ENCODE results near the gene TMEM229B.
"Not testable (repeated sequence)": the region's sequence is repeated elsewhere in the genome, so short reads cannot be mapped to it uniquely, and the experiment has no call there.

Gene TMEM229B

DNA sequence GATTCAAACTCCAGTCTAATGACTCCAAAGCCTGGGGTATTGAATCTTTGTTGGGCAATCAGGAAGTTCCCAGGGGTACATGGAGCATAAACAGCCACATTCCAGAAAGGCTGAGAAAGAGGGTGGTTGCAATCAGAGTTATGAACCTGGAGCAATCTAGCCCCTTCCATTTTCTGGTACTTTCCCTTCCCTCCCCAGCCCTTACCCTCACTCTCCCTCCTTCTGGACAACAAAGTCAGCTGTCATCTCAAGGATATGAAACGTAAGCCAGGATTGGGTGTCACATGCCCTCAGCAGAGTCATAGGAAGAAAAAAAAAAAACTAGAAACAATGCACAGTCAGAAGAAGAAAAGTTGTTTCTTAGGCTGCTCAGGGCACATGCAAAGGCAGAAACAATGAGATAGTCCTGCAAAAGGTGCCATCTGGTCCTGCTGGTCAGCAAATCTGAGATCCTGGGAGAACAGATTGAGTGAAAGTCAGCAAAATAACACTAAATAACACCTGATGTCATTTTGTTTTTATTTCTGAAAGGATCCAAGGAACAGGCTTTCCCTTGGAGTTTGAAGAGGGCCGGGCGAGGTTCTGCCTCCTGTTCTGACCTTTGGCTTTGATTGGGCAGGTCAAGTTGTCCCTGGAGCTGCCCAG lies 27.1 kb downstream of the TMEM229B start:
- no peaks in the 10 kb centered on the region for H3K9me3 Mint-ChIP-seq
- peaks cover 20% of the 10 kb centered on the region for H3K4me1 Mint-ChIP-seq
- no peak overlapping the region for H3K27ac Mint-ChIP-seq
- no peak overlapping the region for H3K4me3 Mint-ChIP-seq
- H3K36me3 Mint-ChIP-seq, result no peaks in the 10 kb centered on the region
- DNase-seq (ENCODE audit: low spot score in 2 of 2) (no peak), ATAC-seq (no peak)

GRCh38 chr14:67459336-67459735 lies 29.2 kb downstream of the TMEM229B start:
- Mint-ChIP-seq H3K9me3 (no peaks in the 10 kb centered on the region), H3K27ac (no peak overlapping the region), H3K4me3 (no peak overlapping the region), H3K4me1 (peaks cover 8% of the 10 kb centered on the region), H3K36me3 (no peaks in the 10 kb centered on the region)
- ATAC-seq, result no peak
- DNase-seq (ENCODE audit: low spot score in 2 of 2), result no peak

GRCh38 chr14:67457782-67458181 lies 30.7 kb downstream of the TMEM229B start:
- Mint-ChIP-seq H3K9me3 (no peaks in the 10 kb centered on the region), H3K27ac (no peak overlapping the region), H3K36me3 (no peaks in the 10 kb centered on the region), H3K4me1 (no peaks in the 10 kb centered on the region), H3K4me3 (no peak overlapping the region)
- ATAC-seq (no peak), DNase-seq (ENCODE audit: low spot score in 2 of 2) (no peak)

- Mint-ChIP-seq H3K27ac (no peak overlapping the region), H3K4me3 (no peak overlapping the region), H3K4me1 (no peaks in the 10 kb centered on the region), H3K36me3 (no peaks in the 10 kb centered on the region), H3K9me3 (no peaks in the 10 kb centered on the region)
- no peak for DNase-seq (ENCODE audit: low spot score in 2 of 2)
- ATAC-seq, result no peak
These were observed 31.8 kb downstream of the TMEM229B start for GRCh38 chr14:67456732-67457131.

GRCh38 chr14:67453575-67454300 lies 34.8 kb downstream of the TMEM229B start:
- H3K4me1 Mint-ChIP-seq, result no peaks in the 10 kb centered on the region
- no peak for ATAC-seq
- no peak for DNase-seq (ENCODE audit: low spot score in 2 of 2)
- H3K27ac Mint-ChIP-seq, result no peak overlapping the region
- H3K36me3 Mint-ChIP-seq, result no peaks in the 10 kb centered on the region
- no peak overlapping the region for H3K4me3 Mint-ChIP-seq
- no peaks in the 10 kb centered on the region for H3K9me3 Mint-ChIP-seq

- not testable (repeated sequence) for H3K36me3 Mint-ChIP-seq; H3K27ac Mint-ChIP-seq; H3K4me3 Mint-ChIP-seq; ATAC-seq; H3K9me3 Mint-ChIP-seq; H3K4me1 Mint-ChIP-seq; DNase-seq (ENCODE audit: low spot score in 2 of 2)
These were observed 36.9 kb downstream of the TMEM229B start for GRCh38 chr14:67451667-67452066.

GRCh38 chr14:67449096-67449495 lies 39.4 kb downstream of the TMEM229B start:
- H3K9me3 Mint-ChIP-seq, result no peaks in the 10 kb centered on the region
- no peaks in the 10 kb centered on the region for H3K4me1 Mint-ChIP-seq
- H3K36me3 Mint-ChIP-seq, result no peaks in the 10 kb centered on the region
- H3K4me3 Mint-ChIP-seq, result no peak overlapping the region
- DNase-seq (ENCODE audit: low spot score in 2 of 2), result no peak
- no peak for ATAC-seq
- H3K27ac Mint-ChIP-seq, result no peak overlapping the region

DNA sequence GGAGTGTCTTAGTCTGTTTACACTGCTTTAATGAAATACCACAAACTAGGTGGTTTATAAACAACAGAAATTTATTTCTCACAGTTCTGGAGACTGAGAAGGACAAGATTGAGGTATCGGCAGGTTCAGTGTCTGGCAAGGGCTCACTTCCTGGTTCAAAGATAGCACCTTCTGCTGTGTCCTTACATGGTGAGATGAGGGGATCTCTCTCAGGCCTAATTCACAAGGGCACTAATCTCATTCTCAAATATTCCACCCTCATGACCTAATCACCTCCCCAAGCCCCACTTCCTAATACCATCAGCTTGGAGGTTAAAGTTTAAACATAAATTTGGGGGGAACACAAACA lies 41.5 kb downstream of the TMEM229B start:
- Mint-ChIP-seq H3K9me3 (no peaks in the 10 kb centered on the region), H3K4me3 (no peak overlapping the region), H3K36me3 (no peaks in the 10 kb centered on the region), H3K27ac (no peak overlapping the region), H3K4me1 (no peaks in the 10 kb centered on the region)
- no peak for ATAC-seq
- DNase-seq (ENCODE audit: low spot score in 2 of 2), result no peak

- Mint-ChIP-seq H3K9me3 (no peaks in the 10 kb centered on the region), H3K4me3 (no peak overlapping the region), H3K36me3 (no peaks in the 10 kb centered on the region), H3K4me1 (no peaks in the 10 kb centered on the region), H3K27ac (no peak overlapping the region)
- ATAC-seq, result no peak
- DNase-seq (ENCODE audit: low spot score in 2 of 2), result no peak
These were observed 42.0 kb downstream of the TMEM229B start for GRCh38 chr14:67446371-67447032.

GRCh38 chr14:67444395-67444794 lies 44.1 kb downstream of the TMEM229B start:
- no peak for ATAC-seq
- H3K4me3 Mint-ChIP-seq, result no peak overlapping the region
- DNase-seq (ENCODE audit: low spot score in 2 of 2), result no peak
- no peaks in the 10 kb centered on the region for H3K9me3 Mint-ChIP-seq
- no peaks in the 10 kb centered on the region for H3K36me3 Mint-ChIP-seq
- no peaks in the 10 kb centered on the region for H3K4me1 Mint-ChIP-seq
- no peak overlapping the region for H3K27ac Mint-ChIP-seq

DNA sequence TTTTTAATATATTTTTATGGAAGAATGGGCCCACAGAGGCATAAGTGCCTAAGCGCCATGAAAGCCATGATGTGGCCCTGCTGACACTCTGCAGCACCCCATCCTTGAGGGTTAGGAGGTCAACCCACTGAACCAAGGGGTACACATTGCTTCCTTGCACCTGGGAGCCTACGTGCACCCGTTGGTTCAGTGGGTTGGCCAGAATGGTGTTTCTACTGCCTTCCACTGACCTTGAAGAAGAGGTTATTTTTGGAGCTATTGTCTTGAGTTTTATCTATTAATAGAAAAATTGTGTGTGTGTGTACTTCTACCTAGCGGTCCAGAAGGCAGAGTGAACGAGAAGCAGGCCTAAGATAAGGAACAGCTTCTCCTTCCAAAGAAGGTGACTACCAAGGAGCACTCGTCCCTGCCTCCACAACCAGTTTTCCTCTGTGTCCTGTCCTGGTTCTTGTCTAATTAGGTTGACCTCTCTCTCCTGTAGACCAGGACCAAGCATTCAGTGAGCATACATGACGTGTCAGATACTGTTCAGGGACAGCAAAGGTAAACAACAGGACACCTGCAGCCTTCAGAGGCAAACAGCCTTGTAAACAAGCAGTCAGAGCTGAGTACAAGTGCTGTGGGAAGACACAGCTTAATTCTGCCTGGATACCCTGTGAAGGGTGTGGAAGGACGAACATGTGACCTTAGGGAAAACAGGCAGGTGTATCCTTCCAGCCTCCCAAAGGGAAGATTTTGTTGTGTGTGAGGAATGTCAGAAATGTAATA lies 46.2 kb downstream of the TMEM229B start:
- DNase-seq (ENCODE audit: low spot score in 2 of 2), result no peak
- Mint-ChIP-seq H3K4me3 (no peak overlapping the region), H3K27ac (no peak overlapping the region), H3K9me3 (no peaks in the 10 kb centered on the region), H3K4me1 (no peaks in the 10 kb centered on the region), H3K36me3 (no peaks in the 10 kb centered on the region)
- ATAC-seq, result no peak

DNA sequence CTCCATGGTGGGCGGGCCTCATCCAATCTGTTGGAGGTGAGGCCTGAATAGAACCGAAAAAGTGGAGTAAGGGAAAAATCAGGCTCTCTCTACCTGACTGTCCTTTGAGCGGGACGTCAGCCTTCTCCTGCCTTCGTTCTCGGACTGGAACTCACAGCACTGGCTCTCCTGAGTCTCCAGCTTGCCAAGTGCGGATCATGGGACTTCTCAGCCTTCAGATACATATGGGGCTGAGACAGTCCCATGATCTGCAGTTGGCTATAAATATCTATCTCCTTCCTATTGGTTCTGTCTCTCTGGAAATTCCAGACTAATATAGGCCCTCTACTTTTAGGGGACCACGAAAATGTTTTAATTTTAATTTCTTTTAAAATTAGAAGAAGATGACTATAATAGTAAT lies 46.8 kb downstream of the TMEM229B start:
- H3K27ac Mint-ChIP-seq, result no peak overlapping the region
- no peak for ATAC-seq
- H3K4me1 Mint-ChIP-seq, result no peaks in the 10 kb centered on the region
- no peak for DNase-seq (ENCODE audit: low spot score in 2 of 2)
- no peaks in the 10 kb centered on the region for H3K9me3 Mint-ChIP-seq
- H3K36me3 Mint-ChIP-seq, result no peaks in the 10 kb centered on the region
- no peak overlapping the region for H3K4me3 Mint-ChIP-seq

GRCh38 chr14:67441256-67441655 lies 47.3 kb downstream of the TMEM229B start:
- no peaks in the 10 kb centered on the region for H3K36me3 Mint-ChIP-seq
- no peaks in the 10 kb centered on the region for H3K9me3 Mint-ChIP-seq
- DNase-seq (ENCODE audit: low spot score in 2 of 2) (no peak), ATAC-seq (no peak)
- no peaks in the 10 kb centered on the region for H3K4me1 Mint-ChIP-seq
- no peak overlapping the region for H3K4me3 Mint-ChIP-seq
- no peak overlapping the region for H3K27ac Mint-ChIP-seq

GRCh38 chr14:67440513-67440912 lies 48.0 kb downstream of the TMEM229B start:
- no peak overlapping the region for H3K27ac Mint-ChIP-seq
- H3K36me3 Mint-ChIP-seq, result no peaks in the 10 kb centered on the region
- H3K9me3 Mint-ChIP-seq, result no peaks in the 10 kb centered on the region
- no peak for ATAC-seq
- no peak overlapping the region for H3K4me3 Mint-ChIP-seq
- H3K4me1 Mint-ChIP-seq, result no peaks in the 10 kb centered on the region
- no peak for DNase-seq (ENCODE audit: low spot score in 2 of 2)

- no peaks in the 10 kb centered on the region for H3K36me3 Mint-ChIP-seq
- H3K4me1 Mint-ChIP-seq, result no peaks in the 10 kb centered on the region
- DNase-seq (ENCODE audit: low spot score in 2 of 2) (no peak), ATAC-seq (no peak)
- H3K4me3 Mint-ChIP-seq, result no peak overlapping the region
- no peaks in the 10 kb centered on the region for H3K9me3 Mint-ChIP-seq
- H3K27ac Mint-ChIP-seq, result no peak overlapping the region
These were observed 49.6 kb downstream of the TMEM229B start for GRCh38 chr14:67438969-67439368.
